Daoy (cell line): ENCODE data around the gene TSPYL6. TPM values are rescaled to one million over a fixed set of nuclear protein-coding genes. Genes with fewer than 3 reads are reported as not detected.

Source experiments
- DNase-seq: peaks from one replicate; pipeline ENCODE4 v3.0.0-alpha.2; 2015; ENCODE audit warnings: low read depth
- total RNA-seq: library from RNA; depleted of rRNA; stranded (reverse); fragments of >200 nt; shearing (Covaris generic); gene quantifications from 2 replicates; pipeline ENCODE4 v1.2.3, GENCODE V29; 2014

Gene TSPYL6
- total RNA-seq, 1 experiment from 2014 or later: not detected

DNA sequence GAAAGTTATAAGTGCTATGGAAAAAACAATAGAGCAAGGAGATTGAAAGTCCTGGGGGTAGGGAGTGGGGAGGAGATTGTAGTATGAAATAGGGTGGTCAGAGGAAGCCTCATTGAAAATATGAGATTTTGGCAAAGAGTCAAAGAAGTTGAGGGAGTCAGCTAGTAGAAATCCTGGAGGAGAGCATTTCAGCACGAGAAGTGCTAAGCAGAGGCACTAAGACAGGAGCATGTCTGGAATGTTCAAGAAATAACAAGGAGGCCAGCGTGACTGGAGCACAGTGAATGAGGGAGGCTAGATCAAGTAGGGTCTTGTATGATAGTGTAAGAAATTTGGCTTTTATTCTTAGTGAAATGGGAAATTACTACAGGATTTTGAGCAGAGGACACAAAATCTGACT lies 2.1 kb upstream of the TSPYL6 start:
- DNase-seq: no peak

DNA sequence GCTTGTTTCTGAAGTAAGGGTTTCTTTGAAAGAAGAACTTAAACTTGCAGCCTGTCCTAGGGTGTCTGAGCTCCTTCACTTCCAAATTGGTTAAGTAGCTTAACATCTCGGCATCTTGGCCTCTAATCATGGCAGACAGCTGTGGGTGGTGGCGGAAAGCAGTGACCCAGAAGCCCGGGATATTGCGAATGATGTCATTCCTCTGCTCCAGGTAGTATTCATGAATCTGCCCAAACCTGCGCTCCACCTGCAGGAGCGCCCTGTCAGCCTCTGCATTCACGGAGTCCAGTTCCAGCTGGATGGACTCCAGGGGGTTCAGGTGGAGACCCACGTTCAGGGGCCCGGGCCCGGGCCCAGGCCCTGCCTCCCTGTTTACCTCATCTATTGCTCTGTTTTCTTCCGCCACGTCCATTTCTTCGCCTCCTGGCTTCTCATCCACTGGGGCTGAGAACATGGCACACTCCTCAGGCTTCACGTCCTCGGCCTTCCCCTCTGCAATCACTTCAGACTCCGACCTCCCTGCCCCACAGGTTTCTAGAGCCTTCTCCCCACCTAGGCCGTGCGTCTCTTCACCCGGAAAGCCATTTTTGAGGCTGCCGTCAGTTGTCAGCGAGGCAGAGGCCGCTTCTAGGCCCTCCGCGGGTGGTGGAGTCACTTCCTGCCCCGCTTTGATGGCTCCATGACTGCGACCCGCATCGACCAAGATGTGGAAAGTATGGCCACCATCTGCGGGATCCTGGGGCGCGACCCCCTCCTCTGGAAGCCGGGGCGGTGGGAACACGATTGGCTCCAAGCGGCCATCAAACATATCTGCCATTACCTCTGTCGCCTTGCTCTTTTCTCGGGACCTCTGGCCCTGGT lies 569 bp downstream of the TSPYL6 start:
- no peak for DNase-seq

DNA sequence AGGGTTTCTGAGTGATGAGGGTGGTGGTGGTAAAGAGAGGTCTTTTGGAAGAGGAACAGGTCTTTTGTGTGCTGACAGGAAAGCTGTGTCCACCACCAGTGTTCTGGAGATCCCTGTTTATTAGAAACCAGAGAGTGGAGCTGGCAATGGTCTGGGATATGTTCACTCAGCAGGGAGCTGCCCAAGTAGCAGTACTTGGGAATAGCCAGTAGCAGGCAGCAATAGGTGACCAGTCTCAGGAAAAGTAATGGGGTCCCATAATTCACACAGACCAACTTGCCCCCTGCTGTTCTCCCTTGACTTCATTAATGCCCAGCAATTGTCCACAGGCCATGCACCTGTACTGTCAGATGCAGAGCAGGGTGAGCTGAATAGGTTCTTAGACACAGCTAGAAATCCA lies 1.8 kb downstream of the TSPYL6 start:
- DNase-seq: no peak

DNA sequence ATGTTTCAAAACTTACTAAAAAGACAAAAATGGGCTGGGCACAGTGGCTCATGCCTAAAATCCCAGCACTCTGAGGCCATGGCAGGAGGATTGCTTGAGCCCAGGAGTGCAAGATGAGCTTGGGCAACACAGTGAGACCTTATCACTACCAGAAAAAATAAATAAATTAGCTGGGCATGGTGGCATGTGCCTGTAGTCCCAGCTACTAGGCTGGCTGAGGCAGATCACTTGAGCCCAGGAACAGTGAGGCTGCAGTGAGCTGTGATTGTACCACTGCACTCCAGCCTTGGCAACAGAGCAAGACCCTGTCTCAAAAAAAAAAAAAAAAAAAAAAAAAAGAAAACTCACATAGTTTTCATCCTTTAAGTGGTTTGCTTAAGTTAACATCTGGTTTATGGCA lies 6.4 kb downstream of the TSPYL6 start:
- DNase-seq: no peak

DNA sequence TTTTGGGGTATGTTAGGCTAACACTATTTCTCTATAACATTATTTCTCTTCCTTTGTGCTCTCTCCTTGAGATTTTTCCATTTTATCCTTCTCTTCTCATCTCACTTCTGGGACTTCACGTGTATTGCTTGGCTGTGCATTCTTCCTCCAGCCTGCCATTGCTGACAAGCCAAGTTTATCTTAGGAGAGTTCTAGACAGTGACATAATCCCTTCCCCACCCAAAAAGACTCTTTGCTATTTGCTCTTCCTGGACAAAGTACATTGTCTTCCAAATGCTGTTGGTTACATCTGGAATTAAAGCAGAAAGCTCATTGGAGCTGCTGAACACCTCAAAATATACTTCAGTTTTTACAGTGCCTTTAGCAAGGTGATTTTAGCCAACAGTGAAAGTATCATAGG lies 8.9 kb downstream of the TSPYL6 start:
- DNase-seq: no peak

DNA sequence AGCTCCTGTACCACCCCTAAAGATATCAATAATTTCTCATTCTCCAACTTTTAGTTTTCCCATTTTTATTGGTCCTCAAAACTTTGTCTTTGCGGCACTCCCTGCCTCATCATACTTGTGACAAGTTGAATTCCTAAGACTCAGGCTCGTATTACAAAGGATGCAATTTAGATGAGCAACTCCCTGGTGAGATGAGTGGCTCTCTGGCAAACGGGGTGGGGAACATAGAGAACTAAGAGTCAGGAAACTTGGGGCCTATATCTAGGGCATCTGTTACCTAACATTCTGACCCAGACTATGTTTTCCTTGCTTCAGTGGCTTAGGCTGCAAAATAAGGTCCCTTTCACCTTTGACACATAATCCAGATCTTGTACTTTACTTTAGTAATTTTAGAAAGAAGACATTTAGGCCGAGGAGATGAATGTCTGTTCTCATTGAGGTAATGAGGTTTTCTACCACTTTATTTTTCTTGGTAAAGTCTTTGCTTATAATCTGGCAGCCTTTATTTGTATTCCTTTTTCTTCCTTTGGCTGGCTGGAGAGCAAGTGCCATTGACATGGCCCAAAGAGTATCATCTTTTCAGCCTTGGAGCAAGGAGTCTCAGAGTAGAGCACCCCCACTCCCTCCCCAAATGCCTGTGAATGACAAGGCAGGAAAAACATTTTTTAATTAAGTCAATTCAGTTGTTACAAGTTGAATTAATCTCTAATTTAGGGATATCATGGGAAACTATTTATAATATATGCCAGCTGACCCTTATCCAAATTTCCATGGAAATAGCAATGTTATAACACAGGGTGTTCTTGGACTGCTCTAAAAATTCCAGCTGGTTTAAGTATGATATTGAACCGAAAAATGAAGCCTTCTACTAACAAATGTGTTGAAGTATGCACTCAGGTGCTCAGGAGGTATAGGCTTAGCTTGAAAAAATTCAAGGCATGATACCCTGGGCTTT lies 15.2 kb downstream of the TSPYL6 start:
- DNase-seq: peak; percentile 57

DNA sequence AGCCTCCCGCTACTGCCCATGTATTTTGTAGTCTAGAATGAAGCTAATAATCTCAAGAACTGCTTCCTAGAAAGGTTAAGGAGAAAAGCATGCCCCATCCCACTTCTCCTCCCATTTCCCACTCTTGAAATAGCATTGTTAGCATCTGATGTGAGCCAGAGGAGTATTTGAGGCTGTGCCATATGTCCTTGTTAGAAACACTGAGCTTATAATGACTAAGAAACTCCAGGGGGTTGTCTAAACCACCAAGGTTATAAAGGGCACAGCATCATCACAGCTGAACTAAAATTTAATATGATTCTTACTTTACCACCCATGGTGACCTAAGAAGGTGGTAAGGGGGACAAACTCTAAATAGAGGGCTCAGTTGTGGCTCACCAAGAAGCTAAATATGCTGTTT lies 16.6 kb downstream of the TSPYL6 start:
- peak; percentile 78 for DNase-seq

DNA sequence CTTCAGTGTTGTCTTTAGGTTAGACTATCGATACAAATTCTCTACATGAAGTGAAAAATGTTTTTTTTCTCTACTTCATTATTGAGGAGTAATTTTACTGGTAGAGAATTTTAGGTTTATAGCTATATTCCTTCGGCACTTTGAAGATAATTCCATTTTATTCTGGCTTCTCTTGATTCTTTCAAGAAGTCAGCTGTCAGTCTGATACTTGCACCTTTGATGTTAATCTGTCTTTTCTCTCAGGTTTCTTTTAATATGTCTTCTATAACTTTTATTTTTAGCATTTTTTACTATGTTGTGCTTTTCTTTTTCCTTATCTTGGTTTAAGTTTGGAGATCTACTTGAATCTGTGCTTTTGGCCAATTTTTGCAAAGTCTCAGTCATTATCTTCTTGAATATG lies 18.6 kb downstream of the TSPYL6 start:
- no peak for DNase-seq

DNA sequence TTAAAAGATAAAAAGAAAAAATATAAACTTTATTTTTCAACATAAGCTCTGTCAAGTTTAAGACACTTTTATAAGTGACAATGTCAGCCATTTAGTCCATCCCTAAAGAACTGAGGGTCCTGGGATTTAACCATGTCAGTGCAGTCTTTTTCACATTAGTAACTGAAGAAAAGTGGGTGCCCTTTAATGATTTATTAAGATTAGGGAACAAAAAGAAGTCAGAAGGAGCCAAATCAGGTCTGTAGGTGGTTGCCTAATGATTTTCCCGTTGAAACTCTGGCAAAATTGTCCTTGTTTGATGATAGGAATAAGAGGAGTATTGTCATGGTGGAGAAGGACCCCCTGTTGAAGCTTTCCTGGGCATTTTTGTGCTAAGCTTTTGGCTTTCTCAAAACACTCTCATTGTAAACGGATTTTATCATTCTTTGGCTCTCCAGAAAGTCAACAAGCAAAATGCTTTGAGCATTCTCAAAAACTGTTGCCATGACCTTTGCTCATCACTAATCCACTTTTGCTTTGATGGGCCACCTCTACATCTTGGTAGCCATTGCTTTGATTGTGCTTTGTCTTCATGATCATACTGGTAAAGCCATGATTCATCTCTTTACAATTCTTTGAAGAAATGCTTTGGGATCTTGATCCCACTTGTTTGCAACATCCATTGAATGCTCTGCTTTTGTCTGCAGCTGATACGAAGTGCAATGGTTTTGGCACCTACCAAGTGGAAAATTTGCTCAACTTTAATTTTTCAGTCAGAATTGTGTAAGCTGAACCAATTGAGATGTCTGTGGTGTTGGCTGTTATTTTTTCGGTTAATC lies 22.0 kb downstream of the TSPYL6 start:
- DNase-seq: no peak

DNA sequence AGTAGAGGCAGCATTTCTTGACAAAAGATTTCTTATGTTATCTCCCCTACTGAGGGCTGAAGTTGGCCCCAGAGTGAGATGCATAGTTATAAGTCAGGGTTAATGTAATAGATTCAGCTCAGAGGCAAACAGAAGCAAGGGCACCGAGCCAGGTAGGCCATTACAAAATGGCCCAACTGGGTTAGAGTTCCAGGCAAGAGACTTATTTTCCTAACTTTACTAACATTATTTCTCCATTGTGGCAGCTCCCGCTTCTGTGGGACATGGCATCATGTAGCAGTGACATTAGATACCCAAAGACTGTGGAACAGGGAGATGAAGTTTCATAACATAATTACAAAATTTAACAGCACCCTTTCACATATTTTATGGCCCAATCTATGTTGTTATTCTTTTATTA lies 27.1 kb downstream of the TSPYL6 start:
- DNase-seq: no peak

DNA sequence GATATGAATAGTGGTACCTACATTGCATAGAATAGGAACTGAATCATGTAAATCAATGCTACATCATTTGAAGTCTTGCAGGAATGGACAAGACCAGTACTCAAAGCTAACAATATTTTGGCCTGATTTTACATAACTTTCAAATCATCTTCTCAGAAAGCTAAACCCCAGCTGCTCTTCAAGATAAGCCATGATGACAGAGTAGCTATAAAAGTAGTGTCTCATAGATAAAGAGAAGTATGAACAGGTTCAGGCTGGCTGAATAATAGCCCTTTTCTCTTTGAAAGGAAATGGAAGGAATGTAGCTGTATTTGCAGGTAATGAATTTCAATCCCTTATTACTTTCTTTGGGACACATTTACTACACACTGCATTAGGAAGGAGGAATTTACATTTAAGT lies 28.2 kb downstream of the TSPYL6 start:
- no peak for DNase-seq

DNA sequence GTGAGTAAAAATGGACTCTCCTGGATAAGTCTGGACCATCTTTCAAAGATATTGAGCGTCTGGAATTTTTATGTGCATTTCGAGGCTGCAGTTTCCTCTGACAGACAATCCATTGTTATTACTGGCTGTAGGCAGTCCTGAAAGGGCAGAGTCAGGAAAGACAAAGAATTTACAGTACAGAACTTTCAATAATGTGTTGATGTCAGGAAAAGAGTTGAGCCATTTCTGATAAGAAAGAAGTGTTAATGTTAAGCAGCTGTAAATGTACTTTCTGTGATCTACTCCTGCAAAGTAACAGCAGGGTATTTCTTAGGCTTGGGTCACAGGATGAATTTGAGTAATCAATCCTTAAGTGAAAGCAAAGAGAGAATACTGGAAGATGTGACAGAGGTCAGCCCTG lies 29.8 kb downstream of the TSPYL6 start:
- DNase-seq: no peak

DNA sequence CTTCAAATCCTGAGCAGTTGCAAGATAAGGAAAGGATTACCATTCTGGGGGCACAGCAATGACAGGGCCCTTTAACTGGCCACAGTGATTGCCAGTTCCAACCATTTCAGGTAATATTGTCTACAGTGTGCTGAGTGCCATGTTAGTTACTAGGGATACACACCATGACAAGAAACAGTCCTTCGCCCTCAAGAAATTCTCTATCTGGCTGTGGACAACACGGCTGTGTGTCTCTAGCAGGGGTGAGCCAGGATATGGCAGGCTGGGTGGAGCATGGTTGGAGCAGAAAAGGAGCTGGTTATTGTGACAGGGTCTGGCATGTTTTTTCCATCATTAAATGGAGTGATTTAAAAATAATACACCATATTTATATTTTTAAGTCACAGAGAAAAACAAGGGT lies 31.0 kb downstream of the TSPYL6 start:
- DNase-seq: no peak

DNA sequence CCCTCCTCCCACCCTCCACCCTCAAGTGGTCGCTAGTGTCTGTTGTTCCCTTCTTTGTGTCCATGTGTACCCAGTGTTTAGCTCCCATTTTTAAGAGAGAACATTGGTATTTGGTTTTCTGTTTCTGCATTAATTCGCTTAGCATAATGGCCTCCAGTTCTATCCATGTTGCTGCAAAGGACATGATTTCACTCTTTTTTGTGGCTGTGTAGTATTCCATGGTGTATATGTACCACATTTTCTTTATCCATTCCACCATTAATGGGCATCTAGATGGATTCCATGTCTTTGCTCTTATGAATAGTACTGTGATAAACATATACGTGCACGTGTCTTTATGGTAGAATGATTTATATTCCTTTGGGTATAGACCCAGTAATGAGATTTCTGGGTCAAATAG lies 42.9 kb downstream of the TSPYL6 start:
- DNase-seq: no peak

DNA sequence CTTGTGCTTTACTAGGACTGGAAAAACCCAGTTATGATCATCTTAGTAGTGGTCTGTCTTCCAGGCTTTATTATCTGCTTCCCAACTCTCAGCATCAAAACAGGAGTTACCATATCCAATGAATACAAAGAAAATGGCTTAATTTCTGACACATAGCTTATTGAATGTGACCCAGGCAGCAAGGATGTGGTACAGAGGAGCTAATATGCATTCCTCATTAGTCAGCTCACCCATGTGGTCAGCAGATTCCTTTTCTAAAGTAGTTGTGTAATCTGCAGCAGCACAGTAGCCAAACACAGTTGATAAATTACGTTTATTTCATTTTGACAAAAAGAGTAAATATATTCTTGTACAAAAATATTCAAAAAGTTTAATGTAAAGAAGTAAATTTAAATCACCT lies 43.6 kb downstream of the TSPYL6 start:
- peak; percentile 85 for DNase-seq

DNA sequence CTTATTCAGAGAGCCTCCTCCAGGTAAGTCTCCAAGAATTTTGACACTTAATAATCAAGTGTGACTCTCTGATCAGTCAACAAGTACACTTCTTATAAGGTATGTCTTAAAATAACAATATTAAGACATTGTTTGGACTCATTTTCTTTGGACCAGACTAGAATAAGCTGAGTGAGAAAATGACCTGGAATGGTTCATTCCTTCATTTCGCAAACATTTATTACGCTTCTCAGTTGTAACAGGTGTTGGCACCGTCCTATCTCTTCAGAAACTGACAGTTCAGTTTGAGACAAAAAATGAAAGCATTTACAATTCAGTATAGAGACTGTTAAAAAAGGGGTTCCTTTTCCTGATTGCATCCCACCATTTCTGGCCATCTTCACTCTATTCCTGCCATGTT lies 46.6 kb downstream of the TSPYL6 start:
- no peak for DNase-seq

DNA sequence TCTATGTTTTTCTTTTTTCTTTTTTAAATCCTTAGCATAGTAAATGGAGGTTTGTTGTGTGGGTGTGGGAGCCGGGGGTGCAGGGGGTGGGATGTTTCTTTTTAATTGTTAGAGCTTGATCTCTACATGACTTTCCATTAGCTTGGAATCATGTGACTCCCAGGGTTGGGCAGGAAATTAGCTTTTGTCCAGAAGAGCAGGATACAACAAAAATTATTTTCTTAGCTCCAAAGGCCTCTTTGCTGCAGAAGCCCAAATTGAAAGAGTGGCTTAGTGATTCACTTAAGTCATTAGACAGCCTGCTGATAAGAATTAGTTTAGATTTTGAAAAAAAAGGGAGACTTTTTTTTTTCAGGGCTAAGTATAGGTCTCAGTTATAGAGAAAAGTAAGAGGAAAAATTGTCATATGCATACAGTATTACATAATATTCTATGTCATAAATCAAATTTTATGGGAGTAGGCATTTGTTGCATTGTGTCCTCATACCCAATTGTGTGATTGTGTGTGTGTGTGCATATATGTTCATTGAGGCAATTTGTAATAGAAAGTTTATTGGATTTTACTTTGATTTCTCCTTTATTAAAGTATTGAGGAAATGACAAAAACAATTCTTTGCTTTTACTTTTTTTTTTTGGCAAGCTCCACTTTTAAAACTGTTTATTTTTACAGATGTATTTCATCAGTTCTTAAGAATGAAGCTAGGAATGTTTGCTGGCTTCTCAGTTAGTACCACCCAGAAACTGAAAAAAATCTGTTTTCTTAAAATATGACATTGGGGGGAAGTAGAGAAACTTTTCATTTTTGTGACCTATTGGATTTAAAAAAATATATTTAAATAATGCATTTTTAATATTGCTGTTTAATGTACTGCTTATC lies 47.4 kb downstream of the TSPYL6 start:
- DNase-seq: peak; percentile 9

DNA sequence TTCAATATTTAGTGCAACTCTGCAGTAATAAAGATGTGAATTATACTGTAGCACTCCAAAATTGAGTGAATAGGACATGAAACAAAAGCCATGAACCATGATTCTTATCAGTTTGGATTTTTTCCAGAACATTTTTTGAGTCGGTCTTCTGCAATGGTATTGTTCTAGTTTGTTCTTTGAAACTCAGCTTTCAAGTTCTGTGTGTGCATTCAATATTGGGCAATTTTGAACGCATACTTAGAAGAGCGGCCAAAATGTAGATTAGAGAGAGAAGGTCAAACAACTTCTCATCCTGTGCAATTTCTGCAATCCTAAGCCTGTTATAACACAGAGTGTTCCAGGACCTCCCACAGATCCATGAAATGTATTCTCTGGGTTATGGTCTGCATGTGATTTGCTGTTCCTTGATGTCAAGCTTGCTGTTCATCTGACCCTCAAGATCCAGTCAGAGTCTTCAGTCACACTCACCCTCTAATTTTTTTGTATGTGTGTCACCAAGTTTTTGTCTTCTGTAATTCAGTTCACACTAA lies 48.3 kb downstream of the TSPYL6 start:
- no peak for DNase-seq

DNA sequence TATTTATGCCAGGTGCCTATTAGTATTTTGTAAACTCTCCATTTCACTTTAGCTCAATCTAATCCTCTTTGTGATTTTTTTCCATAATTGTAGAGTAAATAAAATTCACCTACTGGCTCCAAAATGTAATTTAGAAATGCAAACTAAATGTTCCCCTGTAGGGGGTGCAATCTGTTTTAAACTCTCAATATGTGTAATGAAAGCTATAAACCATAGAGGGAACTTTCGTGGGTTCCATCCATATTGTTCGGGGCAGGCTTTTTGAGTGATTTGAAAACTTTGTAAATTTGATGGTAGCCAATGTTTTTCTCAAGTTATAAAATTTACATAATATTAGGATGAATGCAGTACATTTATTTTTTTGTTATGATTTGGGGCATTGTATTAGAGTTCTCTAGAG lies 49.4 kb downstream of the TSPYL6 start:
- DNase-seq: peak; percentile 5

DNA sequence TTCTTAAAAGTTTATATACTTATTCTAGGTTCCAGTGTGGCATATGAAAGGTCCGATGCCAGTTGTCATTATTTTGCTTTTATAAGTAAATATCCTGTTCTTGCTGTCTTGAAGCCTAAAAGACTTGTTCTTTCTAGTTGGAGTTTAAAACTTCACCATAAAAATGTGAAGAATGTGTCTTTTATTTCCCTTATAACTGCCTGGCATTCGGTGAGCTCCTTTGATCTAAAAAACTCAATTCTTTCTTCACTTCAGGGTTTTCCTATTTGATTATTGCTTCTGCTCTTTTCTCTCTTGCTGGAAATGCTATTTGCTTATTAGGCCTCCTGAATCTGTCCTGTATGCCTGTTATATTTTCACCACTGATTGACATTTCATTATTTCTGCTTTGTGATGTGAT lies 51.6 kb downstream of the TSPYL6 start:
- no peak for DNase-seq
